Measurements from ENCODE around the gene SLC41A1. TPM values are rescaled to one million over a fixed set of nuclear protein-coding genes. Genes with fewer than 3 reads are reported as not detected.

The SLC41A1 gene
- total and polyA plus RNA-seq, 9 of the 15 experiments (the other 6 are each of a cell fraction or from before 2014, with no cell fraction given), result 4.1 to 29.3 (median 11.4) TPM

GRCh38 chr1:205748403-205749233 is 64.4 kb downstream of the SLC41A1 start (continued):
- peak; percentile 36 to 69 for TF ChIP-seq AFF1 (IDR thresholded peaks at IDR 0.05; ENCODE audit: low read depth in 1 of 2, partially characterized antibody in 2 of 2)
- no peak for TF ChIP-seq POLR3G (IDR thresholded peaks at IDR 0.05; ENCODE audit: extremely low read depth, insufficient read length, insufficient replicate concordance)
- TF ChIP-seq STAT5B (CRISPR knock-in tag; IDR thresholded peaks at IDR 0.05), result no peak
- TF ChIP-seq CREM (IDR thresholded peaks at IDR 0.05; ENCODE audit: low read depth), result no peak
- peak; percentile 9 for TF ChIP-seq RBBP5 (IDR thresholded peaks at IDR 0.05; ENCODE audit: borderline replicate concordance, insufficient read depth, low read length, poor library complexity, severe bottlenecking)
- TF ChIP-seq TFAM (CRISPR knock-in tag; conservative IDR thresholded peaks at IDR 0.05), result no peak
- peak; percentile 55; the same call in 1 of the 2 replicates for TF ChIP-seq SOX6 (IDR thresholded peaks at IDR 0.05)
- peak; percentile 36; the same call in 1 of the 2 replicates for TF ChIP-seq PML (IDR thresholded peaks at IDR 0.05; ENCODE audit: low read length)
- TF ChIP-seq TAF9B (IDR thresholded peaks at IDR 0.05; ENCODE audit: partially characterized antibody), result no peak
- TF ChIP-seq BACH1 (tag; IDR thresholded peaks at IDR 0.05), result 0 out of 2 replicates have a peak, but pooled peaks have one; percentile 33
- TF ChIP-seq TRIM24 (IDR thresholded peaks at IDR 0.05), result no peak
- TF ChIP-seq PTRF (tag; IDR thresholded peaks at IDR 0.05), result no peak
- no peak for TF ChIP-seq ZNF696 (CRISPR knock-in tag; conservative IDR thresholded peaks at IDR 0.05)
- TF ChIP-seq LCOR (CRISPR knock-in tag; IDR thresholded peaks at IDR 0.05), result no peak
- 0 out of 4 replicates have a peak, but pooled peaks of 1 of the 2 experiments have one; percentile 15 for TF ChIP-seq SIN3A (IDR thresholded peaks at IDR 0.05; ENCODE audit: borderline replicate concordance in 2 of 2, control insufficient read depth in 1 of 2, low read depth in 2 of 2, low read length in 2 of 2)
- no peak for TF ChIP-seq ETS1 (conservative IDR thresholded peaks at IDR 0.05; ENCODE audit: control insufficient read depth, low read depth, low read length)
- no peak for TF ChIP-seq KDM2B (CRISPR knock-in tag; IDR thresholded peaks at IDR 0.05)
- no peak for TF ChIP-seq RB1 (IDR thresholded peaks at IDR 0.05; ENCODE audit: low read depth)
- TF ChIP-seq TEAD4 (IDR thresholded peaks at IDR 0.05; ENCODE audit: low read length), result 0 out of 2 replicates have a peak, but pooled peaks have one; percentile 3
- TF ChIP-seq TEAD4 (CRISPR knock-in tag; IDR thresholded peaks at IDR 0.05; ENCODE audit: borderline replicate concordance), result no peak
- TF ChIP-seq CXXC5 (CRISPR knock-in tag; IDR thresholded peaks at IDR 0.05), result no peak; the same call in 1 of the 2 replicates
- TF ChIP-seq ZNF586 (CRISPR knock-in tag; conservative IDR thresholded peaks at IDR 0.05), result no peak
- 0 out of 2 replicates have a peak, but pooled peaks have one; percentile 41 for TF ChIP-seq NFRKB (IDR thresholded peaks at IDR 0.05; ENCODE audit: low read depth)

All from K562 (cell line).